K562 (cell line): Measurements from ENCODE around the gene CCDC159. TPM values are rescaled to one million over a fixed set of nuclear protein-coding genes. Genes with fewer than 3 reads are reported as not detected.

Experiments
- BACH1 ChIP-seq: fragments of 200-800 bp; sonication (Bioruptor generic); IDR thresholded peaks from 2 replicates; pipeline ENCODE4 v1.6.1; 2016; ENCODE audit warnings: missing genetic modification characterization, missing compliant biosample characterization
- CEBPB ChIP-seq: fragments of 450-650 bp; IDR thresholded peaks from 2 replicates; pipeline ENCODE4 v1.6.1; 2016; ENCODE audit warnings: missing genetic modification characterization, missing compliant biosample characterization
- FOXM1 ChIP-seq, 2 experiments: fragments of 450-650 bp in 1 of 2; sonication (generic) in 1 of 2; formaldehyde crosslinking in 1 of 2; IDR thresholded peaks; 2 replicates each; pipeline versions ENCODE4 v1.6.1 to v1.9.0; 2017 to 2022; ENCODE audit warnings: low read depth in 2 of 2, mild to moderate bottlenecking in 2 of 2, missing genetic modification reagents in 1 of 2, moderate library complexity in 1 of 2
- KDM1A ChIP-seq, 2 experiments: fragments of 450-650 bp; IDR thresholded peaks; 2 replicates each; pipeline ENCODE4 v1.6.1; 2016; ENCODE audit warnings: mild to moderate bottlenecking in 2 of 2
- MEF2A ChIP-seq: IDR thresholded peaks from 2 replicates; pipeline ENCODE4 v1.6.1; 2011; ENCODE audit warnings: low read depth, mild to moderate bottlenecking, low read length, moderate library complexity; ENCODE audit not compliant: control insufficient read depth
- PHF20 ChIP-seq: fragments of 450-650 bp; IDR thresholded peaks from 2 replicates; pipeline ENCODE4 v1.6.1; 2018; ENCODE audit not compliant: partially characterized antibody
- PHTF2 ChIP-seq: fragments of 250-450 bp; sonication (Bioruptor Pico); IDR thresholded peaks from 2 replicates; pipeline ENCODE4 v1.5.0; 2021; ENCODE audit warnings: mild to moderate bottlenecking
- RBM17 ChIP-seq: fragments of 200-400 bp; formaldehyde crosslinking; IDR thresholded peaks from 2 replicates; pipeline ENCODE4 v1.6.1; 2017; ENCODE audit warnings: low read depth, mild to moderate bottlenecking, low read length, borderline replicate concordance
- RFX5 ChIP-seq: IDR thresholded peaks from 2 replicates; pipeline ENCODE4 v1.6.1; 2011; ENCODE audit warnings: low read depth, mild to moderate bottlenecking, improper control_type of control experiment, low read length
- RHOXF2B ChIP-seq: fragments of 250-450 bp; sonication (Bioruptor Pico); conservative IDR thresholded peaks from 2 replicates; pipeline ENCODE4 v1.5.1; 2021
- SMC3 ChIP-seq: conservative IDR thresholded peaks from 2 replicates; pipeline ENCODE4 v1.6.1; 2011; ENCODE audit warnings: low read depth, low read length, improper control_type of control experiment; ENCODE audit not compliant: insufficient read depth
- SP2 ChIP-seq: IDR thresholded peaks from 2 replicates; pipeline ENCODE4 v1.6.1; 2011; ENCODE audit warnings: mild to moderate bottlenecking, low read depth, low read length, moderate library complexity; ENCODE audit not compliant: poor library complexity, severe bottlenecking; ENCODE audit errors: extremely low read depth
- TAF7 ChIP-seq: fragments of 450-650 bp; IDR thresholded peaks from 2 replicates; pipeline ENCODE4 v1.6.1; 2016; ENCODE audit warnings: missing genetic modification characterization, missing compliant biosample characterization
- ZC3H11A ChIP-seq: IDR thresholded peaks from 2 replicates; pipeline ENCODE4 v1.6.1; 2012; ENCODE audit warnings: low read depth, low read length, improper control_type of control experiment
- ZNF23 ChIP-seq: fragments of 250-450 bp; sonication (Bioruptor Pico); IDR thresholded peaks from 2 replicates; pipeline ENCODE4 v1.4.0; 2020; ENCODE audit warnings: mild to moderate bottlenecking
- ZNF324 ChIP-seq: fragments of 250-450 bp; sonication (Bioruptor Pico); IDR thresholded peaks from 2 replicates; pipeline ENCODE4 v1.4.0; 2020; ENCODE audit warnings: mild to moderate bottlenecking
- polyA plus RNA-seq, 8 experiments: library from polyadenylated mRNA; depleted of rRNA in 4 of 8; stranded (reverse) in 5 of 8; unstranded in 3 of 8; fragments of >200 nt; fragmentation: Nextera tagmentation in 2 of 8; fragmentation: Illumina TruSeq in 1 of 8; extraction: Ambion mirVana in 2 of 8; extraction: Trizol in 1 of 8; gene quantifications; 2 replicates each; pipeline versions ENCODE4 v1.2.1 to v1.2.3, GENCODE V29; 2011 to 2014; ENCODE audit warnings: inconsistent platforms in 1 of 8, missing spikeins in 1 of 8
- total RNA-seq, 7 experiments: library from RNA; depleted of rRNA in 6 of 7; stranded (reverse); fragments of >200 nt in 6 of 7; fragmentation: Illumina TruSeq in 2 of 7; extraction: Trizol in 2 of 7; gene quantifications; 2 replicates each; pipeline versions ENCODE4 v1.2.1 to v1.2.3, GENCODE V29; 2011 to 2021; ENCODE audit warnings: low replicate concordance in 1 of 7
- TF ChIP-seq, protein P1 (sequence below): sonication (generic); formaldehyde crosslinking; IDR thresholded peaks from 2 replicates; pipeline ENCODE4 v1.8.0; 2022; ENCODE audit warnings: mild to moderate bottlenecking, low read depth, missing genetic modification reagents
- TF ChIP-seq, protein P2 (sequence below), 2 experiments: fragments of 150-350 bp in 1 of 2; IDR thresholded peaks; 2 replicates each; pipeline ENCODE4 v1.6.1; 2012 to 2016; ENCODE audit warnings: low read depth in 2 of 2, low read length in 2 of 2, mild to moderate bottlenecking in 1 of 2, moderate library complexity in 1 of 2
- TF ChIP-seq, protein P3 (sequence below): fragments of 450-650 bp; conservative IDR thresholded peaks from 2 replicates; pipeline ENCODE4 v1.6.1; 2016; ENCODE audit warnings: missing genetic modification characterization, low read depth, mild to moderate bottlenecking, control low read depth, missing compliant biosample characterization

Gene CCDC159
- total and polyA plus RNA-seq, 9 of the 15 experiments (the other 6 are each of a cell fraction or from before 2014, with no cell fraction given) = 0.68 to 10.1 (median 4.7) TPM

DNA sequence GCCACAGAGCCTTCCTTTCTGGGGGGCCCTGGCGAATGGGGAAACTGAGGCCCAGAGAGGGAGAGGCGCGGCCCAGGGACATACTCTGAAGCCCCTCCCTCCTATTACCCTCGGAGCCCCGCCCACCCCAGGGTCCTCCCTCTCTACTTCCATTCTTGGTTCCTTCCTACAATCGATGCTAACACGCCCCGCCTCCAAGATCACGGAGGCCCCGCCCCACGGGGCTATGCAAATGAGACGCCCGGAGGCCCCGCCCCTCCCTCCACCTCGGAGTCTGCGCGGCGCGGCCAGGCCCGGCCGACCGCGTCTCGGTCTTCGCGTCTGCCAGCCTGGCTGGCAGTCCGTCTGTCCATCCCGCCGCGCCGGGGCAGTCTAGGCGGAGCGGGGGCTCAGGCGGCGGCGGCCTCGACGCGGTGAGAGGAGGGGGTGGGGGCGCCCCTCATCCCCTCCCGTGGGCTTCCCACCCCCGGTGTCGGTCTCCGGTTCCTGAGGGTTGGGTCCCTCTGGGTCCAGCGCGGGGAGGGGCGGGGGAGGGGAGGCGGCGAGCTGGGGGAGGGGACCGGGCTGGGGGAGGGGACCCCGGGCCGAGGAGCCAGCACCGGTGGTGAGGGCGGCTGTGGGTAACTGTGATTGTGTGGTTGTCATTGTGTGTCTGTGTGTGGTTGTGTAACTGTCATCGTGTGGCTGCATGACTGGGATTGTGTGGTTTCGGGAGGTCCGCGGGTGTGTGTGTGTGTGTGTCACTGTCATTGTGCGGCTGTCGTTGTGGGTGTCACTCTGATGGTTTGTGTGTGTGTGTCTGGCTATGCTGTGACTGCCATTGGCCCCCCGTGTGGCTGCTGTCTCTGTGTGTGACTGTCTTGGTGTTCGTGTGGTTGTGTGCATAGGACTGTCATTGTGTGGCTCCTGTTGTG is 9.1 kb downstream of the CCDC159 start, which contains the start of gene PLPPR2 (continued):
- TF ChIP-seq, protein P1, sequence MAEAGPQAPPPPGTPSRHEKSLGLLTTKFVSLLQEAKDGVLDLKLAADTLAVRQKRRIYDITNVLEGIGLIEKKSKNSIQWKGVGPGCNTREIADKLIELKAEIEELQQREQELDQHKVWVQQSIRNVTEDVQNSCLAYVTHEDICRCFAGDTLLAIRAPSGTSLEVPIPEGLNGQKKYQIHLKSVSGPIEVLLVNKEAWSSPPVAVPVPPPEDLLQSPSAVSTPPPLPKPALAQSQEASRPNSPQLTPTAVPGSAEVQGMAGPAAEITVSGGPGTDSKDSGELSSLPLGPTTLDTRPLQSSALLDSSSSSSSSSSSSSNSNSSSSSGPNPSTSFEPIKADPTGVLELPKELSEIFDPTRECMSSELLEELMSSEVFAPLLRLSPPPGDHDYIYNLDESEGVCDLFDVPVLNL = 0 out of 2 replicates have a peak, but pooled peaks have one; percentile 22
- TF ChIP-seq KDM1A (IDR thresholded peaks at IDR 0.05) (peak in 1 of 2 experiments; percentile 75; a peak in 2 of 4 replicates), BACH1 (tag) (no peak), RHOXF2B (CRISPR knock-in tag) (no peak), ZNF324 (CRISPR knock-in tag) (no peak), SMC3 (no peak), FOXM1 (IDR thresholded peaks at IDR 0.05; ENCODE audit: low read depth) (no peak), FOXM1 (CRISPR knock-in tag; IDR thresholded peaks at IDR 0.05; ENCODE audit: low read depth) (no peak), TAF7 (tag) (no peak), SP2 (no peak), CEBPB (tag) (no peak), PHF20 (peak; percentile 70), RFX5 (no peak), ZNF23 (CRISPR knock-in tag) (no peak), PHTF2 (CRISPR knock-in tag) (no peak), RBM17 (no peak), ZC3H11A (no peak), MEF2A (no peak)
- TF ChIP-seq, protein P2, sequence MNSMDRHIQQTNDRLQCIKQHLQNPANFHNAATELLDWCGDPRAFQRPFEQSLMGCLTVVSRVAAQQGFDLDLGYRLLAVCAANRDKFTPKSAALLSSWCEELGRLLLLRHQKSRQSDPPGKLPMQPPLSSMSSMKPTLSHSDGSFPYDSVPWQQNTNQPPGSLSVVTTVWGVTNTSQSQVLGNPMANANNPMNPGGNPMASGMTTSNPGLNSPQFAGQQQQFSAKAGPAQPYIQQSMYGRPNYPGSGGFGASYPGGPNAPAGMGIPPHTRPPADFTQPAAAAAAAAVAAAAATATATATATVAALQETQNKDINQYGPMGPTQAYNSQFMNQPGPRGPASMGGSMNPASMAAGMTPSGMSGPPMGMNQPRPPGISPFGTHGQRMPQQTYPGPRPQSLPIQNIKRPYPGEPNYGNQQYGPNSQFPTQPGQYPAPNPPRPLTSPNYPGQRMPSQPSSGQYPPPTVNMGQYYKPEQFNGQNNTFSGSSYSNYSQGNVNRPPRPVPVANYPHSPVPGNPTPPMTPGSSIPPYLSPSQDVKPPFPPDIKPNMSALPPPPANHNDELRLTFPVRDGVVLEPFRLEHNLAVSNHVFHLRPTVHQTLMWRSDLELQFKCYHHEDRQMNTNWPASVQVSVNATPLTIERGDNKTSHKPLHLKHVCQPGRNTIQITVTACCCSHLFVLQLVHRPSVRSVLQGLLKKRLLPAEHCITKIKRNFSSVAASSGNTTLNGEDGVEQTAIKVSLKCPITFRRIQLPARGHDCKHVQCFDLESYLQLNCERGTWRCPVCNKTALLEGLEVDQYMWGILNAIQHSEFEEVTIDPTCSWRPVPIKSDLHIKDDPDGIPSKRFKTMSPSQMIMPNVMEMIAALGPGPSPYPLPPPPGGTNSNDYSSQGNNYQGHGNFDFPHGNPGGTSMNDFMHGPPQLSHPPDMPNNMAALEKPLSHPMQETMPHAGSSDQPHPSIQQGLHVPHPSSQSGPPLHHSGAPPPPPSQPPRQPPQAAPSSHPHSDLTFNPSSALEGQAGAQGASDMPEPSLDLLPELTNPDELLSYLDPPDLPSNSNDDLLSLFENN (IDR thresholded peaks at IDR 0.05; ENCODE audit: low read depth in 2 of 2, low read length in 2 of 2) = no peak
- TF ChIP-seq, protein P3, sequence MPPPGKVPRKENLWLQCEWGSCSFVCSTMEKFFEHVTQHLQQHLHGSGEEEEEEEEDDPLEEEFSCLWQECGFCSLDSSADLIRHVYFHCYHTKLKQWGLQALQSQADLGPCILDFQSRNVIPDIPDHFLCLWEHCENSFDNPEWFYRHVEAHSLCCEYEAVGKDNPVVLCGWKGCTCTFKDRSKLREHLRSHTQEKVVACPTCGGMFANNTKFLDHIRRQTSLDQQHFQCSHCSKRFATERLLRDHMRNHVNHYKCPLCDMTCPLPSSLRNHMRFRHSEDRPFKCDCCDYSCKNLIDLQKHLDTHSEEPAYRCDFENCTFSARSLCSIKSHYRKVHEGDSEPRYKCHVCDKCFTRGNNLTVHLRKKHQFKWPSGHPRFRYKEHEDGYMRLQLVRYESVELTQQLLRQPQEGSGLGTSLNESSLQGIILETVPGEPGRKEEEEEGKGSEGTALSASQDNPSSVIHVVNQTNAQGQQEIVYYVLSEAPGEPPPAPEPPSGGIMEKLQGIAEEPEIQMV (tag) = no peak
